Neuronal stem cell (in vitro differentiated cells): Measurements from ENCODE around the gene ZNF319.

ENCODE experiments used
- DNase-seq: peaks from one replicate; pipeline ENCODE4 v3.0.0-alpha.2; 2013; ENCODE audit warnings: low spot score
- H2AFZ ChIP-seq: one replicate; pipeline ENCODE4 v1.6.1; 2013; ENCODE audit warnings: mild to moderate bottlenecking, low read length, inconsistent platforms
- H2AK5ac ChIP-seq: 2 replicates; pipeline ENCODE4 v1.6.1; 2013; ENCODE audit warnings: low read depth, mild to moderate bottlenecking, inconsistent platforms, low read length, moderate library complexity, mixed read lengths
- H2BK120ac ChIP-seq: 2 replicates; pipeline ENCODE4 v1.6.1; 2013; ENCODE audit warnings: low read depth, mild to moderate bottlenecking, inconsistent platforms, low read length, moderate library complexity, mixed read lengths
- H2BK12ac ChIP-seq: one replicate; pipeline ENCODE4 v1.6.1; 2013; ENCODE audit warnings: low read length, inconsistent platforms
- H2BK15ac ChIP-seq: 2 replicates; pipeline ENCODE4 v1.6.1; 2013; ENCODE audit warnings: mild to moderate bottlenecking, low read length, inconsistent platforms, mixed read lengths
- H2BK5ac ChIP-seq: one replicate; pipeline ENCODE4 v1.6.1; 2013; ENCODE audit warnings: inconsistent platforms, mild to moderate bottlenecking, low read length, moderate library complexity
- H3K14ac ChIP-seq: one replicate; pipeline ENCODE4 v1.6.1; 2013; ENCODE audit warnings: low read length, inconsistent platforms
- H3K18ac ChIP-seq: 2 replicates; pipeline ENCODE4 v1.6.1; 2013; ENCODE audit warnings: low read length, inconsistent platforms
- H3K23ac ChIP-seq: 2 replicates; pipeline ENCODE4 v1.6.1; 2013; ENCODE audit warnings: low read depth, mild to moderate bottlenecking, mixed read lengths, low read length, inconsistent platforms; ENCODE audit not compliant: poor library complexity
- H3K27ac ChIP-seq: replicated peaks from 3 replicates; pipeline ENCODE4 v1.5.1; 2013; ENCODE audit warnings: low read length, inconsistent platforms
- H3K27me3 ChIP-seq, 3 experiments: 2 replicates each; pipeline ENCODE4 v1.6.1; 2013; ENCODE audit warnings: low read length in 3 of 3, mild to moderate bottlenecking in 2 of 3, inconsistent platforms in 1 of 3, low read depth in 1 of 3, mixed read lengths in 1 of 3, moderate library complexity in 1 of 3; ENCODE audit not compliant: control insufficient read depth in 3 of 3, insufficient read depth in 3 of 3
- H3K36me3 ChIP-seq, 2 donors: replicated peaks in 1 of 2; 2 replicates each; pipeline ENCODE4 v1.6.1; 2013; ENCODE audit warnings: low read length in 2 of 2; ENCODE audit not compliant: control insufficient read depth in 2 of 2, insufficient read depth in 2 of 2
- H3K4ac ChIP-seq: 2 replicates; pipeline ENCODE4 v1.6.1; 2013; ENCODE audit warnings: inconsistent platforms, mild to moderate bottlenecking, low read length, moderate library complexity
- H3K4me1 ChIP-seq, 2 donors: 1 replicate in 1 of 2; 2 replicates in 1 of 2; pipeline ENCODE4 v1.6.1; 2013; ENCODE audit warnings: low read length in 2 of 2, low read depth in 1 of 2; ENCODE audit not compliant: control insufficient read depth in 2 of 2, insufficient read depth in 1 of 2
- H3K4me2 ChIP-seq: one replicate; pipeline ENCODE4 v1.6.1; 2013; ENCODE audit warnings: mild to moderate bottlenecking, low read length, inconsistent platforms; ENCODE audit not compliant: insufficient read depth, poor library complexity, severe bottlenecking
- H3K4me3 ChIP-seq, 2 donors: 2 replicates each; pipeline ENCODE4 v1.5.1; 2013; ENCODE audit warnings: low read length in 2 of 2, mild to moderate bottlenecking in 2 of 2, inconsistent platforms in 1 of 2, moderate library complexity in 1 of 2
- H3K79me1 ChIP-seq: one replicate; pipeline ENCODE4 v1.6.1; 2013; ENCODE audit warnings: low read depth, mild to moderate bottlenecking, inconsistent platforms, low read length, moderate library complexity
- H3K9ac ChIP-seq: one replicate; pipeline ENCODE4 v1.6.1; 2013; ENCODE audit warnings: mild to moderate bottlenecking, low read depth, low read length, inconsistent platforms; ENCODE audit not compliant: poor library complexity
- H3K9me3 ChIP-seq, 2 donors: replicated peaks in 1 of 2; 2 replicates each; pipeline versions ENCODE3 to v1.6.1; 2013; ENCODE audit warnings: low read length in 2 of 2, mild to moderate bottlenecking in 2 of 2, inconsistent platforms in 1 of 2, low read depth in 1 of 2, mixed read lengths in 1 of 2, moderate library complexity in 1 of 2; ENCODE audit not compliant: control insufficient read depth in 2 of 2, insufficient read depth in 1 of 2
- H4K8ac ChIP-seq: one replicate; pipeline ENCODE4 v1.6.1; 2013; ENCODE audit warnings: low read depth, mild to moderate bottlenecking, inconsistent platforms, low read length, moderate library complexity
- H4K91ac ChIP-seq: one replicate; pipeline ENCODE4 v1.6.1; 2013; ENCODE audit warnings: low read length, low read depth, mild to moderate bottlenecking, inconsistent platforms; ENCODE audit not compliant: poor library complexity
- WGBS, 2 donors: extraction: QIAGEN DNeasy Blood & Tissue Kit; methylation state at CpG; one replicate each; pipeline ENCODE4 v1.1.7; 2013; ENCODE audit warnings: missing lambda C conversion rate in 2 of 2, mixed read lengths in 1 of 2; ENCODE audit not compliant: insufficient read length in 2 of 2, insufficient replicate concordance in 1 of 2; ENCODE audit errors: extremely low coverage in 2 of 2; 5-methylcytosine and 5-hydroxymethylcytosine counted together

Gene ZNF319

DNA sequence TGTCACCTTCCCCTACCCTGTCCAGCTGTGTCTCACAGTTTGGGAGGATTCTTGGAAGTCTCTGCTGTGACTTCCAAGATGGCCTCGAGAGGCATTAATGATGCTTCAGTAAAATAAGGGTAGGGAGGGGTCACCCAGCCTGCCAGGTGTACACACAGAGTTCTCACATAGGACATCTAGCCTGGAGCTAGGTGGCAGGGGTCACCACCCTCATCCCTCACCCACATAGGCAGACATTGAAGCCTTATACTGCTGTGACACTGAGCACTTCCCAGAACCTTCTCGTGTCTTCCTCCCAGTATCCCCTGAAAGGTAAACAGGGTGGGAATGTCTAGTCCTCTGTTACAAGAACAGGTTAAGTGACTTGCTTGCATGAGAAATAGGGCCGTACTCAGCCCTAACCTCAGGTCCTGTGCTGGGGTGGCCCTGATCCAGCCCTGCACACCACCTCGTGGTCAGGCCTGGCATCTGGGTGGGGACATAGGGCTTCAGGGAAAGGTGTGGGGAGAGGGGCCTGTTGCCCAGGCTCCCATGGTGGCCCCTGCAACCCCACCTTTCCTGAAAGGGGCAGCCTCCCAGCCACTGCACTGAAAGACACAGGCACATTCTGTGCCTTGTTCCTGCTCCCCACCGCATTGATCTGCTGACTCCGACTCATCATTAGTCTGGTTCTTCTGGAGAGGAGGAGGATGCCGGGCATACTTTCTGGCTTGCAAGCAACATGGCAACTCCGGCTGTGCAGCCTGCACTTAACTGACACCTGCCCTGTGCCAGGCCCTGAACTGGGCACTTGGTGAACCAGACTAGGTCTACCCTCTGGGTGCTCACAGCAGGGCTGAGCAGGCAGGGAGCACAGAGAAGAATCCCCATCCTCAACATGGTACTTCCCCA is 21.4 kb upstream of the ZNF319 start:
- Histone ChIP-seq H2BK12ac (no peak overlapping the region), H3K9me3 (no peaks in the 10 kb centered on the region), H3K9ac (no peak overlapping the region), H3K36me3 (peaks cover 6 to 13% of the 10 kb centered on the region in 2 donors), H4K8ac (no peak overlapping the region), H3K4ac (no peak overlapping the region), H3K27ac (no peak overlapping the region), H2BK15ac (no peak overlapping the region), H3K23ac (peak overlapping the region; percentile 48), H3K27me3 (peaks cover 0 to 19% (median 19%) of the 10 kb centered on the region in 3 experiments), H3K4me3 (no peak overlapping the region), H3K79me1 (no peaks in the 10 kb centered on the region), H2AFZ (no peak overlapping the region), H3K18ac (peak overlapping the region; percentile 32), H3K4me2 (no peak overlapping the region), H2BK120ac (no peak overlapping the region), H3K14ac (no peak overlapping the region), H4K91ac (no peak overlapping the region), H2BK5ac (no peak overlapping the region), H2AK5ac (no peak overlapping the region), H3K4me1 (peaks cover 3 to 6% of the 10 kb centered on the region in 2 donors)
- DNase-seq, result no peak
- no CpG with 5 or more reads among the region's 8 CpGs for WGBS, 2 donors

DNA sequence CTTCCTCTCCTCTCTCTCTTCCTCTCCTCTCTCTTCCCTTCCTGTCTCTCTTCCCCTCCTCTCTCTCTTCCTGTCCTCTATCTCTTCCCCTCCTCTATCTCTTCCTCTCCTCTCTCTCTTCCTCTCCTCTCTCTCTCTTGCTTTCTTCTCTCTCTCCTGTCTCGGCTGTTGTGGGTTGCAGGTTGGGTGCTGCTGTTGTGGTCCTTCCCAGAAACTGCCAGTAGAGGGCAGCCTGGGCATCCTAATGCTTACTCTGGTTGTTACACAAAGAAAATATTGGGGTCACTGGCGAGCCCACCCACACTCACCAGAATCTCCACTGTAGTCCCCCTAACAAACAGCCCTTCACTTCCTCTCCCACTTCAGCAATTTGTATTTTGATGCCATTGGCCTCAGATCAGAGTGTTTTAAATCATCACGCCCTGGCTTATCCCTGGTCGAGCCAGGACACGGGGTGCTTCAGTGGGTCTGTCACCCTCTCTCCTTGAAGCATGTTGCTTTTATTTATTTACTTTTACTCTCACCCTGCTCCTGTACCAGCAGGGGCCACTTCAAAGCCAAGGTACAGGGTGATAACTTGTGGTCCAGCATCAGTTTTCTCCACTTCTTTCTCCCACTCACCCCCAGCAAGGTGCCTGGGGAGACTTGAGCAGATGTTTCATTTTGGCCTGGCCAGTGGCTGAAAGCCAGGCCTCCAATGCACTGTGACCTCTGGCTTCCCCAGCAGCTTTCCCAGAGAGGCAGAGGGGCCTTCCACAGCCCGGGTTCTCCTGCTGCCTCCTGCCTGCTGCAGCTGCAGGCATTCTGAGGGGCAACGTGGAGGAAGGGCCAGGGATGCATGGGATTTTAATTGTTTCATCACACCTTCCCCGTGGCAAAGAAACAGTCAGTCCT is 20.4 kb upstream of the ZNF319 start:
- Histone ChIP-seq H3K9ac (no peak overlapping the region), H3K23ac (no peak overlapping the region), H3K27me3 (peaks cover 0 to 17% (median 16%) of the 10 kb centered on the region in 3 experiments), H3K4ac (no peak overlapping the region), H3K9me3 (no peaks in the 10 kb centered on the region), H3K4me2 (no peak overlapping the region), H2BK12ac (no peak overlapping the region), H2BK5ac (no peak overlapping the region), H3K4me1 (peaks cover 3 to 6% of the 10 kb centered on the region in 2 donors), H3K18ac (no peak overlapping the region), H3K36me3 (peaks cover 6 to 13% of the 10 kb centered on the region in 2 donors), H2BK120ac (no peak overlapping the region), H3K4me3 (no peak overlapping the region), H4K91ac (no peak overlapping the region), H4K8ac (no peak overlapping the region), H3K79me1 (no peaks in the 10 kb centered on the region), H3K14ac (no peak overlapping the region), H3K27ac (no peak overlapping the region), H2AK5ac (no peak overlapping the region), H2AFZ (no peak overlapping the region), H2BK15ac (no peak overlapping the region)
- WGBS, 2 donors, result no CpG with 5 or more reads among the region's 8 CpGs
- no peak for DNase-seq

DNA sequence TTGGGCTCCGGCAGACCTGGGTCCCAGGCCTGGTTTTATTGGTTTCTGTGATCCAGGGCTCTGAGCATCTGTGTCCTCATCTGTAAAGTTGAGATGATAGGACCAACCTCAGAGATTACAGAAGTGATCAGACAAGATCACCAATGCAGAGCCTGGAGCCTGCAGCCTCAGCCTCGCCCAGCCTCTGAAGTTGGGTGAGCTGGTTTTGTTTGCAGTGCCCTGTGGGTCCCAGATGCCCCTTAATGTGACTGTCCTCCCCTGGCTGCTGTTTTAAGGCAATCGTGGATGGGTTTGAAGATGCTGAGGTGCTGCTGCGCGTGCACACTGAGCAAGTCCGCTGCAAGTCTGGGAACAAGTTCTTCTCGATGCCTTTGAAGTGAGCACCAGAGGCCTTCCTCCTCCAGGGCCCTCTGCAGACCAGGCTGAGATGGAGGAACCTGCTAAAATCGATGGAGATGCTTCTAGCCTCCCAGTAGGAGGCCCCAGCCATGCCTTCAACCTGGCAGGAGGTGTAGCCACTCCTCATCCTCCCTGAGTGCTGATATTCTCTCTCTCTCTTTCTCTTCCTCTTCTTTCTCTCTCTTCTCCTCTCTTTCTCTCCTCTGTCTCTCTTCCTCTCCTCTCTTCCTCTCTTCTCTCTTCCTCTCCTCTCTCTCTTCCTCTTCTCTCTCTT is 19.5 kb upstream of the ZNF319 start:
- no peak overlapping the region for H4K91ac ChIP-seq
- H3K4me1 ChIP-seq, result peaks cover 2 to 5% of the 10 kb centered on the region in 2 donors
- H3K9me3 ChIP-seq, result no peaks in the 10 kb centered on the region
- H2BK12ac ChIP-seq, result no peak overlapping the region
- H3K9ac ChIP-seq, result no peak overlapping the region
- H3K27me3 ChIP-seq, result peaks cover 0 to 16% (median 14%) of the 10 kb centered on the region in 3 experiments
- H3K4me3 ChIP-seq, result peak overlapping the region in 1 of 2 donors; percentile 48
- H2AK5ac ChIP-seq, result no peak overlapping the region
- no peak overlapping the region for H3K4me2 ChIP-seq
- H2BK15ac ChIP-seq, result no peak overlapping the region
- H4K8ac ChIP-seq, result no peak overlapping the region
- H3K14ac ChIP-seq, result no peak overlapping the region
- H3K23ac ChIP-seq, result no peak overlapping the region
- H3K27ac ChIP-seq, result no peak overlapping the region
- H2BK5ac ChIP-seq, result no peak overlapping the region
- no peak overlapping the region for H3K18ac ChIP-seq
- no peak overlapping the region for H3K4ac ChIP-seq
- no CpG with 5 or more reads among the region's 8 CpGs for WGBS, 2 donors
- H3K79me1 ChIP-seq, result no peaks in the 10 kb centered on the region
- H3K36me3 ChIP-seq, result peaks cover 6 to 17% of the 10 kb centered on the region in 2 donors
- no peak for DNase-seq
- H2BK120ac ChIP-seq, result no peak overlapping the region
- no peak overlapping the region for H2AFZ ChIP-seq
